Ishikawa (cell line): ENCODE data around the gene TRAK1.

Source experiments
- CEBPB ChIP-seq: IDR thresholded peaks from 2 replicates; pipeline ENCODE4 v1.6.1; 2012
- EP300 ChIP-seq: IDR thresholded peaks from 2 replicates; pipeline ENCODE4 v1.6.1; 2012; ENCODE audit warnings: borderline replicate concordance
- NFIC ChIP-seq: IDR thresholded peaks from 2 replicates; pipeline ENCODE4 v1.6.1; 2012
- RAD21 ChIP-seq: IDR thresholded peaks from 2 replicates; pipeline ENCODE4 v1.6.1; 2012; ENCODE audit warnings: low read depth
- TCF12 ChIP-seq: IDR thresholded peaks from 2 replicates; pipeline ENCODE4 v1.6.1; 2012; ENCODE audit warnings: low read depth
- TF ChIP-seq, protein P1 (sequence below): IDR thresholded peaks from 2 replicates; pipeline ENCODE4 v1.6.1; 2012
- TF ChIP-seq, protein P2 (sequence below): IDR thresholded peaks from 2 replicates; pipeline ENCODE4 v1.6.1; 2012; ENCODE audit warnings: low read depth, mild to moderate bottlenecking
- TF ChIP-seq, protein P3 (sequence below): IDR thresholded peaks from 2 replicates; pipeline ENCODE4 v1.6.1; 2012

DNA sequence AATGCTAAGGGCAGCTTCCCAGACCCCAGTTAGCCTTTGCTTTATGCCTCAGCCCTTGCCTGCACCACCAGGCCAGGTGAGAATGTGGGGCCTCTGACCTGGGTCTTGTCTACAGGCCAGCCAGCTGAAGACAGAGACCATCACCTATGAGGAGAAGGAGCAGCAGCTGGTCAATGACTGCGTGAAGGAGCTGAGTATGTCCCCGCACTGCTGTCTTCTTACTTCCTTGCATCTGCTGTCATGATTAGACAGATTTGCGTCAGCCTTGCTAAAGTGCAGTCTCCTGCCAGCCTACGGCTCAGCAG is 100.2 kb downstream of the TRAK1 start:
- TF ChIP-seq, protein P1, sequence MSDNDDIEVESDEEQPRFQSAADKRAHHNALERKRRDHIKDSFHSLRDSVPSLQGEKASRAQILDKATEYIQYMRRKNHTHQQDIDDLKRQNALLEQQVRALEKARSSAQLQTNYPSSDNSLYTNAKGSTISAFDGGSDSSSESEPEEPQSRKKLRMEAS: no peak
- TF ChIP-seq NFIC (no peak), EP300 (no peak), RAD21 (no peak), CEBPB (no peak), TCF12 (no peak)
- TF ChIP-seq, protein P2, sequence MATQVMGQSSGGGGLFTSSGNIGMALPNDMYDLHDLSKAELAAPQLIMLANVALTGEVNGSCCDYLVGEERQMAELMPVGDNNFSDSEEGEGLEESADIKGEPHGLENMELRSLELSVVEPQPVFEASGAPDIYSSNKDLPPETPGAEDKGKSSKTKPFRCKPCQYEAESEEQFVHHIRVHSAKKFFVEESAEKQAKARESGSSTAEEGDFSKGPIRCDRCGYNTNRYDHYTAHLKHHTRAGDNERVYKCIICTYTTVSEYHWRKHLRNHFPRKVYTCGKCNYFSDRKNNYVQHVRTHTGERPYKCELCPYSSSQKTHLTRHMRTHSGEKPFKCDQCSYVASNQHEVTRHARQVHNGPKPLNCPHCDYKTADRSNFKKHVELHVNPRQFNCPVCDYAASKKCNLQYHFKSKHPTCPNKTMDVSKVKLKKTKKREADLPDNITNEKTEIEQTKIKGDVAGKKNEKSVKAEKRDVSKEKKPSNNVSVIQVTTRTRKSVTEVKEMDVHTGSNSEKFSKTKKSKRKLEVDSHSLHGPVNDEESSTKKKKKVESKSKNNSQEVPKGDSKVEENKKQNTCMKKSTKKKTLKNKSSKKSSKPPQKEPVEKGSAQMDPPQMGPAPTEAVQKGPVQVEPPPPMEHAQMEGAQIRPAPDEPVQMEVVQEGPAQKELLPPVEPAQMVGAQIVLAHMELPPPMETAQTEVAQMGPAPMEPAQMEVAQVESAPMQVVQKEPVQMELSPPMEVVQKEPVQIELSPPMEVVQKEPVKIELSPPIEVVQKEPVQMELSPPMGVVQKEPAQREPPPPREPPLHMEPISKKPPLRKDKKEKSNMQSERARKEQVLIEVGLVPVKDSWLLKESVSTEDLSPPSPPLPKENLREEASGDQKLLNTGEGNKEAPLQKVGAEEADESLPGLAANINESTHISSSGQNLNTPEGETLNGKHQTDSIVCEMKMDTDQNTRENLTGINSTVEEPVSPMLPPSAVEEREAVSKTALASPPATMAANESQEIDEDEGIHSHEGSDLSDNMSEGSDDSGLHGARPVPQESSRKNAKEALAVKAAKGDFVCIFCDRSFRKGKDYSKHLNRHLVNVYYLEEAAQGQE: no peak
- TF ChIP-seq, protein P3, sequence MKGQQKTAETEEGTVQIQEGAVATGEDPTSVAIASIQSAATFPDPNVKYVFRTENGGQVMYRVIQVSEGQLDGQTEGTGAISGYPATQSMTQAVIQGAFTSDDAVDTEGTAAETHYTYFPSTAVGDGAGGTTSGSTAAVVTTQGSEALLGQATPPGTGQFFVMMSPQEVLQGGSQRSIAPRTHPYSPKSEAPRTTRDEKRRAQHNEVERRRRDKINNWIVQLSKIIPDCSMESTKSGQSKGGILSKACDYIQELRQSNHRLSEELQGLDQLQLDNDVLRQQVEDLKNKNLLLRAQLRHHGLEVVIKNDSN: no peak
